PC-9 (cell line): ENCODE data around the gene MARK2. TPM values are rescaled to one million over a fixed set of nuclear protein-coding genes. Genes with fewer than 3 reads are reported as not detected.
A peak's percentile ranks its signal among the peaks of the same experiment; 100 is the strongest.

Experiments used
- BruUV-seq: library from RNA; stranded (reverse); fragments of 400-500 nt; replicated peaks from 2 replicates; lab custom pipeline; 2021; lab: Mats Ljungman, UMichigan
- CTCF ChIA-PET: fragments of 300-600 bp; sonication (Branson Sonifier 250); formaldehyde crosslinking; loops from one replicate; lab custom pipeline; 2022; ENCODE audit warnings: antibody characterized with exemption; lab: Charles Lee
- POLR2A ChIA-PET: fragments of 300-600 bp; sonication (Branson Sonifier 250); formaldehyde crosslinking; loops from one replicate; lab custom pipeline; 2022; ENCODE audit warnings: antibody characterized with exemption; ENCODE audit not compliant: unreplicated experiment; lab: Charles Lee
- DNase-seq, 2 experiments: peaks; one replicate each; pipeline versions ENCODE4 v3.0.0 to v3.0.0-alpha.2; 2015 to 2022; ENCODE audit warnings: mixed read lengths in 1 of 2
- H2AFZ ChIP-seq: fragments of 200-600 bp; sonication (generic); 2 replicates; pipeline ENCODE4 v1.8.1; 2017; ENCODE audit warnings: antibody characterized with exemption
- H3F3A ChIP-seq: fragments of 200-600 bp; sonication (generic); 2 replicates; pipeline ENCODE4 v1.8.1; 2017; ENCODE audit warnings: antibody characterized with exemption, mild to moderate bottlenecking, low read depth; ENCODE audit not compliant: insufficient read depth
- H3K27ac ChIP-seq: fragments of 200-600 bp; sonication (generic); 2 replicates; pipeline ENCODE4 v1.6.1; 2016; ENCODE audit warnings: mixed run types
- H3K27me3 ChIP-seq: fragments of 200-600 bp; sonication (generic); 2 replicates; pipeline ENCODE4 v1.6.1; 2016; ENCODE audit warnings: low read depth, mixed run types; ENCODE audit not compliant: insufficient read depth
- H3K36me3 ChIP-seq: fragments of 200-600 bp; sonication (generic); 2 replicates; pipeline ENCODE4 v1.6.1; 2016; ENCODE audit warnings: low read depth, mixed run types
- H3K4me1 ChIP-seq: fragments of 200-600 bp; sonication (generic); replicated peaks from 2 replicates; pipeline ENCODE4 v1.6.1; 2016; ENCODE audit warnings: mixed run types; ENCODE audit not compliant: insufficient read depth
- H3K4me2 ChIP-seq: fragments of 200-600 bp; sonication (generic); 2 replicates; pipeline ENCODE4 v1.6.1; 2017; ENCODE audit warnings: mixed run types
- H3K4me3 ChIP-seq: fragments of 200-600 bp; sonication (generic); 2 replicates; pipeline ENCODE4 v1.6.1; 2016; ENCODE audit warnings: mixed run types
- H3K79me2 ChIP-seq: fragments of 200-600 bp; sonication (generic); 2 replicates; pipeline ENCODE4 v1.6.1; 2017; ENCODE audit warnings: low read depth, mixed run types
- H3K9me2 ChIP-seq: fragments of 200-600 bp; sonication (generic); 2 replicates; pipeline ENCODE4 v1.8.1; 2017; ENCODE audit warnings: mild to moderate bottlenecking; ENCODE audit not compliant: insufficient read depth
- H3K9me3 ChIP-seq: fragments of 200-600 bp; sonication (generic); 2 replicates; pipeline ENCODE4 v1.8.1; 2016; ENCODE audit warnings: low read depth; ENCODE audit not compliant: insufficient read depth
- H4K20me1 ChIP-seq: fragments of 200-600 bp; sonication (generic); 2 replicates; pipeline ENCODE4 v1.8.1; 2017; ENCODE audit not compliant: insufficient read depth
- EZH2 ChIP-seq: fragments of 200-600 bp; sonication (generic); IDR thresholded peaks from 2 replicates; pipeline ENCODE4 v1.8.0; 2017; ENCODE audit warnings: antibody characterized with exemption, low read depth
- intact Hi-C: fragments of 100-400 bp; cut with micrococcal nuclease; formaldehyde crosslinking; loops from one replicate; pipeline ENCODE4 v1.10.0; 2022; ENCODE audit not compliant: unreplicated experiment
- total RNA-seq: library from RNA; stranded (reverse); gene quantifications from 2 replicates; pipeline ENCODE4 v1.2.3, GENCODE V29; 2021
- TF ChIP-seq, protein P1 (sequence below): fragments of 200-600 bp; sonication (generic); conservative IDR thresholded peaks from 2 replicates; pipeline ENCODE4 v1.6.1; 2017; ENCODE audit warnings: mixed run types, antibody characterized with exemption, mild to moderate bottlenecking, moderate library complexity

The MARK2 gene
- total RNA-seq, 1 experiment from 2014 or later, result 65.0 TPM

DNA sequence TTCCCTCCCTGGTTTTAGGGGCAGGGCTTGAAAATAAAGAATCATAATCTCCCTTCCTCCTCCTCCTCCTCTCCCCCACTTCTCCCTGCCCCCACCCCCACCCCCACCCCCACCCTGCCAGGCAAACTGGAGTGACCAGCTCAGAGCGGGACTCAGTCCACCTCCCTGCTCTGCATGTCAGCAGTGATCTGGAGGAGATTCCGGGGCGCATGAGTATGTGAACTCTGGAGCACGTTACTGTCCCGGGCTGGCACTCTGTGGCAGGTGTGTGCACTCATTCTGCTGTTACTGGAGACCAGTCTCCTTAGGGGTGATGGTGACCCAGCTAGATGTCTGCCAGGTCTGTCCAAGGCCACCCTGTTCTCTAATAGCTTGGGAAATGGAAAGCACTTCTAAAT lies 33.9 kb downstream of the MARK2 start:
- H3K4me1 ChIP-seq, result peaks cover 62% of the 10 kb centered on the region
- DNase-seq, result peak in 1 of 2 experiments; percentile 42
- H3K9me2 ChIP-seq, result no peaks in the 10 kb centered on the region
- intact Hi-C loops, result loop anchor here (1.0 to 5.0 kb wide), 7 partner anchors 16 to 104 kb away; partner anchors contain the start of genes NAA40, RCOR2 and ZFTA
- TF ChIP-seq EZH2, result no peak
- TF ChIP-seq, protein P1, sequence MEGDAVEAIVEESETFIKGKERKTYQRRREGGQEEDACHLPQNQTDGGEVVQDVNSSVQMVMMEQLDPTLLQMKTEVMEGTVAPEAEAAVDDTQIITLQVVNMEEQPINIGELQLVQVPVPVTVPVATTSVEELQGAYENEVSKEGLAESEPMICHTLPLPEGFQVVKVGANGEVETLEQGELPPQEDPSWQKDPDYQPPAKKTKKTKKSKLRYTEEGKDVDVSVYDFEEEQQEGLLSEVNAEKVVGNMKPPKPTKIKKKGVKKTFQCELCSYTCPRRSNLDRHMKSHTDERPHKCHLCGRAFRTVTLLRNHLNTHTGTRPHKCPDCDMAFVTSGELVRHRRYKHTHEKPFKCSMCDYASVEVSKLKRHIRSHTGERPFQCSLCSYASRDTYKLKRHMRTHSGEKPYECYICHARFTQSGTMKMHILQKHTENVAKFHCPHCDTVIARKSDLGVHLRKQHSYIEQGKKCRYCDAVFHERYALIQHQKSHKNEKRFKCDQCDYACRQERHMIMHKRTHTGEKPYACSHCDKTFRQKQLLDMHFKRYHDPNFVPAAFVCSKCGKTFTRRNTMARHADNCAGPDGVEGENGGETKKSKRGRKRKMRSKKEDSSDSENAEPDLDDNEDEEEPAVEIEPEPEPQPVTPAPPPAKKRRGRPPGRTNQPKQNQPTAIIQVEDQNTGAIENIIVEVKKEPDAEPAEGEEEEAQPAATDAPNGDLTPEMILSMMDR, result no peak
- H3K4me2 ChIP-seq, result peak overlapping the region; percentile 65
- no peak overlapping the region for H2AFZ ChIP-seq
- peaks cover 73% of the 10 kb centered on the region for H4K20me1 ChIP-seq
- BruUV-seq, result no TSS peak
- H3K27ac ChIP-seq, result peak overlapping the region; percentile 39
- H3K4me3 ChIP-seq, result no peak overlapping the region
- no peaks in the 10 kb centered on the region; the same call in 1 of the 2 replicates for H3K36me3 ChIP-seq
- H3K27me3 ChIP-seq, result no peaks in the 10 kb centered on the region
- ChIA-PET CTCF (interaction anchor here (0.7 to 1.6 kb wide), 7 partner anchors 16 to 73 kb away, joined by 3 to 12 read pairs (median 5); partner anchors contain the start of gene MARK2), POLR2A (interaction anchor here (0.5 to 0.6 kb wide), 2 partner anchors 28 to 106 kb away, joined by 3 read pairs; no protein-coding TSS in a partner anchor)
- peaks cover 84% of the 10 kb centered on the region for H3K79me2 ChIP-seq
- peaks cover 46% of the 10 kb centered on the region; the same call in 1 of the 2 replicates for H3F3A ChIP-seq
- no peaks in the 10 kb centered on the region for H3K9me3 ChIP-seq

DNA sequence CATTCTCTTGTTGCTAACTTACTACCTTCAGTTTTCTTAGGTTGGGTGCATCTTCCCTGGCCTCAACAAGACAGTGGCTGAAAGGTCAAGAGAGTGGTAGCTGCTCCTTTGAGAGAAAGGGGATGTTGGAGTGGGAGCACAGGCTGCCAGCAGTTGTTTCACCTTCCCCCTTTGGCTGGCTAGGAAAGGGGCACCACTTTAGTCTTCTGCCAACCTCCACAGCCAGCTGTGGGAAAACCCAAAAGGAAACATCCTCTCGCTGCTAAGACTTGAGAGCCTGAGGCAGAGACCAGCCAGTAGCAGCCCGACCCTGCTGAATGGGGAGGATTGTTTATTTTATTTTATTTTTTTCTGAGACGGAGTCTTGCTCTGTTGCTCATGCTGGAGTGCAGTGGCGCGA lies 34.4 kb downstream of the MARK2 start:
- POLR2A ChIA-PET, result interaction anchor here (0.5 to 0.6 kb wide), 2 partner anchors 11 to 29 kb away, joined by 3 to 4 read pairs; no protein-coding TSS in a partner anchor
- no peaks in the 10 kb centered on the region for H3K9me3 ChIP-seq
- H3K4me3 ChIP-seq, result no peak overlapping the region
- CTCF ChIA-PET, result interaction anchor here (0.7 kb wide), 1 partner anchor 17 kb away, joined by 3 read pairs; no protein-coding TSS in a partner anchor
- BruUV-seq, result no TSS peak
- H3K4me1 ChIP-seq, result peaks cover 62% of the 10 kb centered on the region
- peaks cover 73% of the 10 kb centered on the region for H4K20me1 ChIP-seq
- TF ChIP-seq EZH2, result no peak
- TF ChIP-seq, protein P1, result no peak
- intact Hi-C loops, result loop anchor here (2.0 to 5.0 kb wide), 2 partner anchors 44 to 65 kb away; partner anchors contain the start of genes NAA40 and RCOR2
- peaks cover 84% of the 10 kb centered on the region for H3K79me2 ChIP-seq
- H3F3A ChIP-seq, result peaks cover 42% of the 10 kb centered on the region; the same call in 1 of the 2 replicates
- no peaks in the 10 kb centered on the region for H3K9me2 ChIP-seq
- H3K27ac ChIP-seq, result peak overlapping the region; percentile 31; the same call in 1 of the 2 replicates
- DNase-seq, result no peak
- H3K4me2 ChIP-seq, result peak overlapping the region; percentile 65
- no peaks in the 10 kb centered on the region for H3K27me3 ChIP-seq
- H2AFZ ChIP-seq, result no peak overlapping the region
- no peaks in the 10 kb centered on the region; the same call in 1 of the 2 replicates for H3K36me3 ChIP-seq

DNA sequence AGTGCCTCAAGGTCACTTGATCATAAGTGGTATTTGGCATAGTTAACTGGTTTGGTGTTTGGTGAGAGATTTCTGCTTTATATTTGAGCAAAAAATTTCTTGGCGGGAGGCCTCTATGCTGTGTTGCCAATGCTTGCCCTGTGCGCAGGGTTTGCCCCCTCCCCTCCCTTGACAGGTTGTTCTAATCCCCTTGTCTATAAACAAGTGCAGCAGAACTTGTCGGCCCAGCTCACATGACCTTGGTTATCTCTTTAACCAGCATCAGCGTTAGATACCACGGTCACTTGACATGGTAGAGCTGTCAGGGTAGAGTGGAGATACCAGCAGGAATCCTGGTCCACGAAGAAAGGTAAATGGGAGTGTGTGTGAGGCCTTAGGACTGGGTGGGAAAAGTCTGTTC lies 35.6 kb downstream of the MARK2 start:
- peaks cover 44% of the 10 kb centered on the region for H3F3A ChIP-seq
- peaks cover 70% of the 10 kb centered on the region for H4K20me1 ChIP-seq
- no peaks in the 10 kb centered on the region for H3K27me3 ChIP-seq
- TF ChIP-seq, protein P1, result no peak
- no peak for TF ChIP-seq EZH2
- H3K4me1 ChIP-seq, result peaks cover 62% of the 10 kb centered on the region
- no peaks in the 10 kb centered on the region for H3K9me2 ChIP-seq
- H3K4me2 ChIP-seq, result no peak overlapping the region
- H2AFZ ChIP-seq, result no peak overlapping the region
- H3K27ac ChIP-seq, result no peak overlapping the region
- peaks cover 85% of the 10 kb centered on the region for H3K79me2 ChIP-seq
- H3K36me3 ChIP-seq, result no peaks in the 10 kb centered on the region; the same call in 1 of the 2 replicates
- CTCF ChIA-PET, result no interaction called here
- H3K4me3 ChIP-seq, result no peak overlapping the region
- no peaks in the 10 kb centered on the region for H3K9me3 ChIP-seq
- no peak for DNase-seq
- POLR2A ChIA-PET, result no interaction called here
- BruUV-seq, result no TSS peak
- intact Hi-C loops, result loop anchor here (5.0 kb wide), 1 partner anchor 43 kb away; the partner anchor contains the start of gene RCOR2
